GM12874 (cell line): ENCODE measurements around the gene CCDC85C.

Source experiments
- TF ChIP-seq, protein P1 (sequence below): IDR thresholded peaks from 2 replicates; pipeline ENCODE4 v1.5.1; 2011; ENCODE audit warnings: low read depth, mild to moderate bottlenecking, control low read depth, low read length, moderate library complexity; ENCODE audit not compliant: insufficient read depth

The CCDC85C gene

GRCh38 chr14:99525699-99526080, 78.3 kb downstream of the CCDC85C start:
- TF ChIP-seq, protein P1, sequence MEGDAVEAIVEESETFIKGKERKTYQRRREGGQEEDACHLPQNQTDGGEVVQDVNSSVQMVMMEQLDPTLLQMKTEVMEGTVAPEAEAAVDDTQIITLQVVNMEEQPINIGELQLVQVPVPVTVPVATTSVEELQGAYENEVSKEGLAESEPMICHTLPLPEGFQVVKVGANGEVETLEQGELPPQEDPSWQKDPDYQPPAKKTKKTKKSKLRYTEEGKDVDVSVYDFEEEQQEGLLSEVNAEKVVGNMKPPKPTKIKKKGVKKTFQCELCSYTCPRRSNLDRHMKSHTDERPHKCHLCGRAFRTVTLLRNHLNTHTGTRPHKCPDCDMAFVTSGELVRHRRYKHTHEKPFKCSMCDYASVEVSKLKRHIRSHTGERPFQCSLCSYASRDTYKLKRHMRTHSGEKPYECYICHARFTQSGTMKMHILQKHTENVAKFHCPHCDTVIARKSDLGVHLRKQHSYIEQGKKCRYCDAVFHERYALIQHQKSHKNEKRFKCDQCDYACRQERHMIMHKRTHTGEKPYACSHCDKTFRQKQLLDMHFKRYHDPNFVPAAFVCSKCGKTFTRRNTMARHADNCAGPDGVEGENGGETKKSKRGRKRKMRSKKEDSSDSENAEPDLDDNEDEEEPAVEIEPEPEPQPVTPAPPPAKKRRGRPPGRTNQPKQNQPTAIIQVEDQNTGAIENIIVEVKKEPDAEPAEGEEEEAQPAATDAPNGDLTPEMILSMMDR = no peak

- TF ChIP-seq, protein P1 = no peak
Observed at GRCh38 chr14:99524804-99525698, 79.0 kb downstream of the CCDC85C start.

- TF ChIP-seq, protein P1 = no peak
Observed at GRCh38 chr14:99524091-99524661, 79.8 kb downstream of the CCDC85C start.

- TF ChIP-seq, protein P1 = no peak
Observed at GRCh38 chr14:99523704-99524055, 80.3 kb downstream of the CCDC85C start.

- TF ChIP-seq, protein P1 = no peak
Observed at GRCh38 chr14:99522934-99523703, 80.9 kb downstream of the CCDC85C start.

- TF ChIP-seq, protein P1 = no peak
Observed at GRCh38 chr14:99522457-99522891, 81.5 kb downstream of the CCDC85C start.

GRCh38 chr14:99522025-99522401, 82.0 kb downstream of the CCDC85C start:
- TF ChIP-seq, protein P1 = no peak
